H9 (cell line): ENCODE measurements around the gene TENM4. TPM values are rescaled to one million over a fixed set of nuclear protein-coding genes. Genes with fewer than 3 reads are reported as not detected.

Experiments used
- DNase-seq: peaks from one replicate; pipeline ENCODE4 v3.0.0-alpha.2; 2017
- H2AFZ ChIP-seq: one replicate; pipeline ENCODE4 v1.6.1; 2013; ENCODE audit warnings: mild to moderate bottlenecking, low read length, control low read depth, moderate library complexity
- H2AK5ac ChIP-seq: 2 replicates; pipeline ENCODE4 v1.6.1; 2013; ENCODE audit warnings: low read length, control low read depth, mixed read lengths; ENCODE audit not compliant: insufficient read length
- H2BK120ac ChIP-seq: one replicate; pipeline ENCODE4 v1.6.1; 2013; ENCODE audit warnings: low read depth, mild to moderate bottlenecking, low read length, control low read depth, inconsistent platforms; ENCODE audit not compliant: poor library complexity, severe bottlenecking
- H2BK12ac ChIP-seq: 2 replicates; pipeline ENCODE4 v1.6.1; 2013; ENCODE audit warnings: low read length, control low read depth, mixed read lengths, low read depth; ENCODE audit not compliant: insufficient read length
- H2BK15ac ChIP-seq: 2 replicates; pipeline ENCODE4 v1.6.1; 2013; ENCODE audit warnings: low read depth, low read length, control low read depth
- H2BK20ac ChIP-seq: one replicate; pipeline ENCODE4 v1.6.1; 2013; ENCODE audit warnings: low read depth, mild to moderate bottlenecking, low read length, control low read depth, inconsistent platforms; ENCODE audit not compliant: poor library complexity, severe bottlenecking
- H2BK5ac ChIP-seq: 2 replicates; pipeline ENCODE4 v1.6.1; 2013; ENCODE audit warnings: low read length, control low read depth, mixed read lengths; ENCODE audit not compliant: insufficient read length
- H3K14ac ChIP-seq: 2 replicates; pipeline ENCODE4 v1.6.1; 2013; ENCODE audit warnings: low read length, control low read depth; ENCODE audit not compliant: insufficient read depth
- H3K18ac ChIP-seq: 2 replicates; pipeline ENCODE4 v1.6.1; 2013; ENCODE audit warnings: low read depth, mild to moderate bottlenecking, mixed read lengths, low read length, control low read depth; ENCODE audit not compliant: insufficient read length
- H3K23ac ChIP-seq: 2 replicates; pipeline ENCODE4 v1.6.1; 2013; ENCODE audit warnings: low read length, control low read depth, mixed read lengths, low read depth; ENCODE audit not compliant: insufficient read length
- H3K23me2 ChIP-seq: 2 replicates; pipeline ENCODE4 v1.6.1; 2013; ENCODE audit warnings: low read depth, mild to moderate bottlenecking, mixed read lengths, low read length, control low read depth; ENCODE audit not compliant: insufficient read length, poor library complexity, severe bottlenecking
- H3K27ac ChIP-seq: 2 replicates; pipeline ENCODE4 v1.5.1; 2013; ENCODE audit warnings: low read length, control low read depth, mixed read lengths, low read depth; ENCODE audit not compliant: insufficient read length
- H3K27me3 ChIP-seq: 2 replicates; pipeline ENCODE4 v1.6.1; 2013; ENCODE audit warnings: low read length, control low read depth, inconsistent platforms; ENCODE audit not compliant: insufficient read depth
- H3K4ac ChIP-seq: 2 replicates; pipeline ENCODE4 v1.6.1; 2013; ENCODE audit warnings: low read depth, mild to moderate bottlenecking, control low read depth, inconsistent platforms, low read length, moderate library complexity
- H3K4me1 ChIP-seq: 2 replicates; pipeline ENCODE4 v1.6.1; 2013; ENCODE audit warnings: low read length, control low read depth, inconsistent platforms; ENCODE audit not compliant: insufficient read depth
- H3K4me2 ChIP-seq: 2 replicates; pipeline ENCODE4 v1.6.1; 2013; ENCODE audit warnings: low read length, control low read depth, mixed read lengths; ENCODE audit not compliant: insufficient read length, insufficient read depth
- H3K56ac ChIP-seq: 2 replicates; pipeline ENCODE4 v1.6.1; 2013; ENCODE audit warnings: low read depth, mild to moderate bottlenecking, mixed read lengths, low read length, control low read depth; ENCODE audit not compliant: insufficient read length
- H3K79me1 ChIP-seq: 2 replicates; pipeline ENCODE4 v1.6.1; 2013; ENCODE audit warnings: low read depth, mild to moderate bottlenecking, moderate library complexity, low read length, control low read depth, inconsistent platforms; ENCODE audit not compliant: insufficient read depth, poor library complexity, severe bottlenecking
- H3K79me2 ChIP-seq: 2 replicates; pipeline ENCODE4 v1.6.1; 2013; ENCODE audit warnings: low read length, control low read depth, inconsistent platforms; ENCODE audit not compliant: insufficient read depth
- H3K9ac ChIP-seq: 2 replicates; pipeline ENCODE4 v1.6.1; 2013; ENCODE audit warnings: low read length, control low read depth, mixed read lengths; ENCODE audit not compliant: insufficient read length; ENCODE audit errors: extremely low read depth
- H3K9me3 ChIP-seq: one replicate; pipeline ENCODE4 v1.6.1; 2013; ENCODE audit warnings: low read depth, low read length, inconsistent platforms; ENCODE audit not compliant: control insufficient read depth
- H3T11ph ChIP-seq: one replicate; pipeline ENCODE4 v1.6.1; 2013; ENCODE audit warnings: mild to moderate bottlenecking, low read length, control low read depth, inconsistent platforms
- H4K20me1 ChIP-seq: one replicate; pipeline ENCODE4 v1.6.1; 2013; ENCODE audit not compliant: control insufficient read depth, insufficient read length, insufficient read depth
- H4K5ac ChIP-seq: 2 replicates; pipeline ENCODE4 v1.6.1; 2013; ENCODE audit warnings: low read depth, mild to moderate bottlenecking, mixed read lengths, low read length, control low read depth; ENCODE audit not compliant: insufficient read length
- H4K8ac ChIP-seq: replicated peaks from 2 replicates; pipeline ENCODE4 v1.6.1; 2013; ENCODE audit warnings: low read length, control low read depth, mixed read lengths, low read depth; ENCODE audit not compliant: insufficient read length
- H4K91ac ChIP-seq: 2 replicates; pipeline ENCODE4 v1.6.1; 2013; ENCODE audit warnings: low read depth, mild to moderate bottlenecking, moderate library complexity, mixed read lengths, low read length, control low read depth; ENCODE audit not compliant: insufficient read length
- H3K27ac Mint-ChIP-seq, 3 experiments: 2 replicates in 2 of 3; 3 replicates in 1 of 3; pipeline ENCODE4 v1.8.0; 2020 to 2021; ENCODE audit warnings: mixed read lengths in 3 of 3, mild to moderate bottlenecking in 1 of 3, moderate library complexity in 1 of 3
- H3K27me3 Mint-ChIP-seq: 2 replicates; pipeline ENCODE4 v1.8.0; 2021; ENCODE audit warnings: low read depth, mild to moderate bottlenecking, moderate library complexity, mixed read lengths
- H3K36me3 Mint-ChIP-seq, 3 experiments: 2 replicates in 2 of 3; 3 replicates in 1 of 3; pipeline ENCODE4 v1.8.0; 2020 to 2021; ENCODE audit warnings: low read depth in 3 of 3, mixed read lengths in 3 of 3; ENCODE audit not compliant: insufficient read depth in 1 of 3
- H3K4me1 Mint-ChIP-seq, 2 experiments: 2 replicates each; pipeline ENCODE4 v1.8.0; 2020; ENCODE audit warnings: mixed read lengths in 2 of 2
- H3K4me3 Mint-ChIP-seq, 2 experiments: 2 replicates in 1 of 2; 3 replicates in 1 of 2; pipeline ENCODE4 v1.8.0; 2020 to 2021; ENCODE audit warnings: mild to moderate bottlenecking in 2 of 2, mixed read lengths in 2 of 2, moderate library complexity in 1 of 2
- H3K9me3 Mint-ChIP-seq, 2 experiments: 2 replicates in 1 of 2; 3 replicates in 1 of 2; pipeline ENCODE4 v1.8.0; 2020; ENCODE audit warnings: mild to moderate bottlenecking in 2 of 2, mixed read lengths in 2 of 2, moderate library complexity in 1 of 2
- WGBS: extraction: QIAGEN DNeasy Blood & Tissue Kit; methylation state at CpG from one replicate; pipeline ENCODE4 v1.1.7; 2013; ENCODE audit warnings: missing lambda C conversion rate, low lambda C conversion rate, mixed read lengths; ENCODE audit not compliant: insufficient read length; ENCODE audit errors: extremely low coverage; 5-methylcytosine and 5-hydroxymethylcytosine counted together
- total RNA-seq: library from RNA; stranded (reverse); gene quantifications from 2 replicates; pipeline ENCODE4 v1.2.1, GENCODE V29; 2021
- TF ChIP-seq, protein P1 (sequence below): fragments of 200-600 bp; sonication (generic); conservative IDR thresholded peaks from 3 replicates; pipeline ENCODE4 v1.8.0; 2021; ENCODE audit warnings: antibody characterized with exemption, mild to moderate bottlenecking

TENM4 gene
- total RNA-seq, 1 experiment from 2014 or later = 4.6 TPM

- no peak overlapping the region for H3T11ph ChIP-seq
- H4K8ac ChIP-seq = no peak overlapping the region
- H3K4ac ChIP-seq = no peak overlapping the region
- no peaks in the 10 kb centered on the region for H3K9me3 ChIP-seq
- H4K91ac ChIP-seq = no peak overlapping the region
- H2AFZ ChIP-seq = no peak overlapping the region
- no peak overlapping the region for H2BK120ac ChIP-seq
- TF ChIP-seq, protein P1, sequence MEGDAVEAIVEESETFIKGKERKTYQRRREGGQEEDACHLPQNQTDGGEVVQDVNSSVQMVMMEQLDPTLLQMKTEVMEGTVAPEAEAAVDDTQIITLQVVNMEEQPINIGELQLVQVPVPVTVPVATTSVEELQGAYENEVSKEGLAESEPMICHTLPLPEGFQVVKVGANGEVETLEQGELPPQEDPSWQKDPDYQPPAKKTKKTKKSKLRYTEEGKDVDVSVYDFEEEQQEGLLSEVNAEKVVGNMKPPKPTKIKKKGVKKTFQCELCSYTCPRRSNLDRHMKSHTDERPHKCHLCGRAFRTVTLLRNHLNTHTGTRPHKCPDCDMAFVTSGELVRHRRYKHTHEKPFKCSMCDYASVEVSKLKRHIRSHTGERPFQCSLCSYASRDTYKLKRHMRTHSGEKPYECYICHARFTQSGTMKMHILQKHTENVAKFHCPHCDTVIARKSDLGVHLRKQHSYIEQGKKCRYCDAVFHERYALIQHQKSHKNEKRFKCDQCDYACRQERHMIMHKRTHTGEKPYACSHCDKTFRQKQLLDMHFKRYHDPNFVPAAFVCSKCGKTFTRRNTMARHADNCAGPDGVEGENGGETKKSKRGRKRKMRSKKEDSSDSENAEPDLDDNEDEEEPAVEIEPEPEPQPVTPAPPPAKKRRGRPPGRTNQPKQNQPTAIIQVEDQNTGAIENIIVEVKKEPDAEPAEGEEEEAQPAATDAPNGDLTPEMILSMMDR = no peak
- no peak overlapping the region for H2BK12ac ChIP-seq
- H2BK20ac ChIP-seq = no peak overlapping the region
- H3K27me3 ChIP-seq = no peaks in the 10 kb centered on the region
- no peak overlapping the region for H3K27ac ChIP-seq
- H3K4me2 ChIP-seq = no peak overlapping the region
- H3K23ac ChIP-seq = no peak overlapping the region
- Mint-ChIP-seq H3K4me1 (peaks cover 70 to 74% of the 10 kb centered on the region in 2 experiments), H3K9me3 (peaks cover 0 to 6% of the 10 kb centered on the region in 2 experiments; a peak in 2 of 5 replicates), H3K4me3 (no peak overlapping the region), H3K27ac (peak overlapping the region in 1 of 3 experiments; percentile 7; a peak in 1 of 7 replicates), H3K27me3 (peaks cover 2% of the 10 kb centered on the region; the same call in 1 of the 2 replicates), H3K36me3 (peaks cover 0 to 6% (median 6%) of the 10 kb centered on the region in 3 experiments; a peak in 4 of 7 replicates)
- H3K23me2 ChIP-seq = no peaks in the 10 kb centered on the region
- H3K56ac ChIP-seq = no peak overlapping the region
- H3K18ac ChIP-seq = no peak overlapping the region
- no peak overlapping the region for H2AK5ac ChIP-seq
- H2BK5ac ChIP-seq = no peak overlapping the region
- no peak overlapping the region for H3K9ac ChIP-seq
- H4K20me1 ChIP-seq = no peaks in the 10 kb centered on the region
- no peaks in the 10 kb centered on the region for H3K79me2 ChIP-seq
- no peak overlapping the region for H2BK15ac ChIP-seq
- H3K14ac ChIP-seq = no peak overlapping the region
- WGBS = no CpG with 5 or more reads among the region's 2 CpGs
- H4K5ac ChIP-seq = no peak overlapping the region
- peaks cover 25% of the 10 kb centered on the region for H3K4me1 ChIP-seq
- DNase-seq = no peak
- H3K79me1 ChIP-seq = no peaks in the 10 kb centered on the region
These were observed 29.3 kb upstream of the TENM4 start for GRCh38 chr11:79470161-79470560.
